ENCODE results near the gene MIS12.

Gene MIS12

DNA sequence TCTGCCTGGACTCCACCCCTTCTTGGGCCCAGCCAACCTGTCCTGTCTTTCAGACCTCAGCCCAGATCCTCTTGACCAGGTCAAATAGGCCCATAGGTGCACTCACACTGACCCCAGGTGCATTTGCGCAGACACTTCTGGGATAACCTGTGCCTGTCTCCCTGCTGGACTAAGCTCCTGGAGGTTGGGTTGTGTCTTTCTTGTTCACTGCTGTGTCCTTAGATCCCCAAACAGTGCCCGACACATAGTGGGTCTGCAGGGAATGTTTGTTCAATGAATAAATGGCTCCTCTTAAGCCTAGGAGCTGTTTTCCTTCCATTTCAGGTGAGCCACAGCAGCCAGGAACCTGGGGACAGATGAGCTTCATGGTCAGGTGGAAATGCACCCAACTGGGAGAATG lies 49.1 kb downstream of the MIS12 start:
- no peak for DNase-seq (ENCODE audit: low spot score)

DNA sequence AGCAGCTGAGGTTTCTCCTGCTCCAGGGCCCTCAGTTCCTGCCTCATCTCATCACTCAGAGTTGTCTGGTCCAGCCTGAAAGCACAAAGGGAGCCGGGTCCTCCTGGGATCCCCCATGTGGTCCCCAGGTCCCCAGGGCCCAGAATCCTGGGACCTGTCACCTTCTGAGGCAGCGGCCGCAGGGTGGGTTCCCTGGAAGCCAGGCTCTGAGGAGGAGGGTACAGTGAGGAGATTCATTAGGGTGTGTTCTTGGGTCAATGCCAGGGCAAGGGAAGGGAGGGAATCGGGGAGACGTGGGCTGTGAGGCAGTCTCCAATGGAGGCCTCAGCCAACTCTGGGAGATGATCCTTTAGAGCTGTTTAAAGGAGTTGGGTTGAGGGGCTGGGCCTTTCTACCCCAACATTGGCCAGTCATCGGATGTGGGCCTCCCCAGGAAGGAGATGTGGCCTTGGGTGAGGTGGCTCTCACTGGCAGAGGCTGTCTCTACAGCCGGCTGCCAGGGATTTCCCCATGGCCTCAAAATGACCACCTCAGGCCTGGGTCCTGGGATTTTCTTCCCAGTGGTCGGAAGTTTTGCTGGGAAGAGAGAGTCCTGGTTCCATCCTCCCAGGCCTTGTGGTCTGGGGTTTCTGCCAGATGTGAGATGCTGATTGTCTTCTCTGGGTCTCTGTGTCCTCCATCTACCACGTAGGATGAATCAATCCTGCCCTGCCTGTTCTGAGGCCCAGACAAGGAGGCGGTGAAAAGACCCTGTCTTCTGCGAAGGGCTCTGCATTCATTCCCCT lies 50.7 kb downstream of the MIS12 start:
- DNase-seq (ENCODE audit: low spot score): no peak

DNA sequence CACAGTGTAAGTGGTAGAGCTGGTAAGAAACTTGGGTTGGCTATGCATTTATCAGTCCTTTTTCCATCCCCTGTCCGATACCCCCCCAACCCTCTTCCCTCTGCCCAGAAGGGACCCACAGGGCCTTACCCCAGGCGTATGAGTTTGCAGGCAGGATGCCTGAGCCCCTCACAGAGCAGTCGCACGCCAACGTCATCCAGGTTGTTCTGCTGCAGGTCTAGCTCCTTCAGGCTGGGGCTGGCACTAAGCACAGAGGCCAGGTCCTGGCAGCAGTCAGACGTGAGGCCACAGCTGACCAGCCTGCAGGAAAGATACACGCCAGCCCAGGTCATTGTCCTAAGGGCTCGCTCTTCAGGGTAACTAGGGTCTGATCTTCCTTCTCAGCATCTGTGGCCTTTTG lies 52.9 kb downstream of the MIS12 start:
- no peak for DNase-seq (ENCODE audit: low spot score)

DNA sequence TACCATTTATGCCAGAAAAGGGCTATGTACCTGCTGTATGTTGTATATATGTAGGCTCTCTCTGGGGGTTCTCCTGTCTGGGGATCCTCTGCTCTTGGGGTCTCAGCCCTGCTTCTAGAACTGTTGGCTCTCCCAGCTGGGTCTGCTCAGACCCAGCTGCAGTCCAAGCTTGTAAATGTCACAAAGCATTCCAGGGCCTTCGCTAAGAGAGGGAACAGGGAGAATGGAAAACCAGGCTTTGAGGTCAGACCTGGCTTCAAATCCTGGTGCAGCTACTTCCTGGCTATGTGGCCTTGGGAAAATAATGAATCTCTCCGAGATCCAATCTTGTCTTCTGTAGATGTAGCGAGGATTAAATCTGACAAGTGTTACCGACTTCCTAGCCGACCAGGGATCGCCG lies 54.0 kb downstream of the MIS12 start:
- DNase-seq (ENCODE audit: low spot score): no peak
